Breast epithelium (tissue), 4 donors: ENCODE data around the gene ADCY1. TPM values are rescaled to one million over a fixed set of nuclear protein-coding genes. Genes with fewer than 3 reads are reported as not detected.

ENCODE experiments used
- DNase-seq, 2 donors: peaks; one replicate each; pipeline ENCODE4 v3.0.0-alpha.2; 2019; ENCODE audit warnings: low spot score in 2 of 2
- H3K27ac ChIP-seq, 2 donors: fragments of 200-600 bp; sonication (generic) in 1 of 2; one replicate each; pipeline ENCODE4 v1.5.1; 2016 to 2019; ENCODE audit warnings: mild to moderate bottlenecking in 1 of 2
- H3K27me3 ChIP-seq, 2 donors: fragments of 200-600 bp; sonication (generic) in 1 of 2; one replicate each; pipeline versions ENCODE4 v1.5.1 to v1.6.0; 2017 to 2019; ENCODE audit warnings: control low read depth in 1 of 2, mild to moderate bottlenecking in 1 of 2
- H3K36me3 ChIP-seq: fragments of 200-600 bp; one replicate; pipeline ENCODE4 v1.5.1; 2019
- H3K4me1 ChIP-seq, 2 donors: fragments of 200-600 bp; sonication (generic); one replicate each; pipeline ENCODE4 v1.5.1; 2016 to 2019; ENCODE audit warnings: control low read depth in 1 of 2
- H3K4me3 ChIP-seq, 3 donors: fragments of 200-600 bp; sonication (generic); 1 replicate in 2 of 3; 2 replicates in 1 of 3; pipeline ENCODE4 v1.5.1; 2016 to 2019; ENCODE audit warnings: mild to moderate bottlenecking in 3 of 3, moderate library complexity in 2 of 3
- H3K9me3 ChIP-seq, 2 donors: fragments of 200-600 bp; sonication (generic) in 1 of 2; one replicate each; pipeline ENCODE4 v1.5.1; 2016 to 2019; ENCODE audit warnings: control low read depth in 1 of 2
- POLR2A ChIP-seq: fragments of 450-650 bp; IDR thresholded peaks from one replicate; pipeline ENCODE4 v1.6.1; 2016; ENCODE audit warnings: antibody characterized with exemption, mild to moderate bottlenecking, moderate library complexity
- POLR2AphosphoS5 ChIP-seq, 3 donors: sonication (generic); formaldehyde crosslinking; IDR thresholded peaks; one replicate each; pipeline ENCODE4 v1.6.1; 2017; ENCODE audit warnings: antibody characterized with exemption in 3 of 3
- intact Hi-C: fragments of 100-400 bp; cut with DNase I; formaldehyde crosslinking; loops from one replicate; pipeline ENCODE4 v1.15.1; 2023; ENCODE audit warnings: low total_unique reads
- total RNA-seq, 3 donors: library from RNA; depleted of rRNA; stranded (reverse); fragments of >200 nt; gene quantifications; one replicate each; pipeline ENCODE4 v1.1.0, GENCODE V29; 2016
- TF ChIP-seq, protein P1 (sequence below), 3 donors: fragments of 450-650 bp; IDR thresholded peaks; one replicate each; pipeline ENCODE4 v1.5.1; 2016 to 2017; ENCODE audit warnings: antibody characterized with exemption in 3 of 3, mild to moderate bottlenecking in 3 of 3, moderate library complexity in 3 of 3

Gene ADCY1
- total RNA-seq, 3 donors from 2014 or later, result 1.6 to 14.4 (median 2.5) TPM

DNA sequence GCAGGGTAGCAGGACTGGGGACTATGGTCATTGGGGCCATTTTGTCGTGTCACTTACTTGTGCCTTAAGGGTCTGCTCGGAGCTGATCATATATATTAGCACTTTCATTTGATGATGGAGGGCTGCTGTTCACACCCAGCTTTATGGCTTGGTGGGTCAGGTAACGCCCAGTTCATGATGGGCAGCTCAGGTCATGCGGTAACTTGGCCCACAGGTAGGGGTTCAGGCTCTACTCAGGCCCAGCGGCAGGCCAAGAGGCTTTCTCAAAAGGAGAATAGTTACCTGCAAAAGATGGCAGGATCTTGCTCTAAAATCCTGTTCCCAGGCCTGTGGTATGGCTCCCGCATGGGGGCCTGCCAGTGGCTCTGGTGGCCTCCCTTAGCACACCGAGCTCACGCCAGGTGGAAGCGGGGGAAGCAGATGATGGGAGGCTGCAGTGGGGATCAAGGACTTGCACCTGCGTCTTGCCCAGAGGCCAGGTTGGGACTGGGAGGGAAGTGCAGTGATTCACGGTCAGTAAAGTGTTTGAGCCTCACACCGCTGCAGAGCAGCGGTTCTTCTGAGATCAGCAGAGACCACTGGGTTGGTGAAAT lies 109.5 kb downstream of the ADCY1 start:
- Histone ChIP-seq H3K27ac (no peak overlapping the region), H3K27me3 (no peaks in the 10 kb centered on the region), H3K4me1 (no peaks in the 10 kb centered on the region), H3K4me3 (no peak overlapping the region), H3K36me3 (no peaks in the 10 kb centered on the region), H3K9me3 (no peaks in the 10 kb centered on the region)
- TF ChIP-seq POLR2AphosphoS5 (IDR thresholded peaks at IDR 0.05) (no peak), POLR2A (no peak)
- TF ChIP-seq, protein P1, sequence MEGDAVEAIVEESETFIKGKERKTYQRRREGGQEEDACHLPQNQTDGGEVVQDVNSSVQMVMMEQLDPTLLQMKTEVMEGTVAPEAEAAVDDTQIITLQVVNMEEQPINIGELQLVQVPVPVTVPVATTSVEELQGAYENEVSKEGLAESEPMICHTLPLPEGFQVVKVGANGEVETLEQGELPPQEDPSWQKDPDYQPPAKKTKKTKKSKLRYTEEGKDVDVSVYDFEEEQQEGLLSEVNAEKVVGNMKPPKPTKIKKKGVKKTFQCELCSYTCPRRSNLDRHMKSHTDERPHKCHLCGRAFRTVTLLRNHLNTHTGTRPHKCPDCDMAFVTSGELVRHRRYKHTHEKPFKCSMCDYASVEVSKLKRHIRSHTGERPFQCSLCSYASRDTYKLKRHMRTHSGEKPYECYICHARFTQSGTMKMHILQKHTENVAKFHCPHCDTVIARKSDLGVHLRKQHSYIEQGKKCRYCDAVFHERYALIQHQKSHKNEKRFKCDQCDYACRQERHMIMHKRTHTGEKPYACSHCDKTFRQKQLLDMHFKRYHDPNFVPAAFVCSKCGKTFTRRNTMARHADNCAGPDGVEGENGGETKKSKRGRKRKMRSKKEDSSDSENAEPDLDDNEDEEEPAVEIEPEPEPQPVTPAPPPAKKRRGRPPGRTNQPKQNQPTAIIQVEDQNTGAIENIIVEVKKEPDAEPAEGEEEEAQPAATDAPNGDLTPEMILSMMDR (IDR thresholded peaks at IDR 0.05), result no peak
- DNase-seq, result peak in 1 of 2 donors; percentile 33
- intact Hi-C loops, result no loop called here

DNA sequence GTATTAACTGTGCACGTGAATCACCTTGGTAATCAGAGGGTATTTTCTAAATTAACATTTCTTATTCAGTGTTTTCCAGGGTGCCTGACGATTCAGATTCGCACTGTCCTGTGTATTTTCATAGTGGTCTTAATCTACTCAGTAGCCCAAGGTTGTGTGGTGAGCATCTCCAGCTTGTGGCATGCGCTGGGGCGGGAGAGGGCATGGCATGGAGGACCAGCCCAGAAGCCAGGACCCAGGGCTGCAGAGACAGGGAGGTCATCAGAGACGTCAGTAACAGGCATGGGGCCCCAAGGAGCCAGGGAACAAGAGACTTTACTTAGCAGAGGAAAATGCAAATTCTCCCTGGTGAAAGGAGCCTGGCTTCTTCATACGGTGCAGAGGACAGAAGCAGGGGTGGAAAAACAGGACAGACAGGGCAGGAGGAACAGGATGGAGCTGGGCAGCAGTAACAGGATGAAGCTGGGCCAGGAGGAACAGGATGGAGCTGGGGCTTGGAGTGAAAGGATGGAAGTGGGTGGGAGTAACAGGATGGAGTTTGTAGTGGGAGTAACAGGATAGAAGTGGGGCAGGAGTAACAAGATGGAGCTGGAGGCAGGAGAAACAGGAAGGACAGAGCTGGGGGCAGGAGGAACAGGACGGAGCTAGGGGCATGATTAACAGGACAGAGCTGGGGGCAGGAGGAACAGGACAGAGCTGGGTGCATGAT lies 110.9 kb downstream of the ADCY1 start:
- intact Hi-C loops, result no loop called here

DNA sequence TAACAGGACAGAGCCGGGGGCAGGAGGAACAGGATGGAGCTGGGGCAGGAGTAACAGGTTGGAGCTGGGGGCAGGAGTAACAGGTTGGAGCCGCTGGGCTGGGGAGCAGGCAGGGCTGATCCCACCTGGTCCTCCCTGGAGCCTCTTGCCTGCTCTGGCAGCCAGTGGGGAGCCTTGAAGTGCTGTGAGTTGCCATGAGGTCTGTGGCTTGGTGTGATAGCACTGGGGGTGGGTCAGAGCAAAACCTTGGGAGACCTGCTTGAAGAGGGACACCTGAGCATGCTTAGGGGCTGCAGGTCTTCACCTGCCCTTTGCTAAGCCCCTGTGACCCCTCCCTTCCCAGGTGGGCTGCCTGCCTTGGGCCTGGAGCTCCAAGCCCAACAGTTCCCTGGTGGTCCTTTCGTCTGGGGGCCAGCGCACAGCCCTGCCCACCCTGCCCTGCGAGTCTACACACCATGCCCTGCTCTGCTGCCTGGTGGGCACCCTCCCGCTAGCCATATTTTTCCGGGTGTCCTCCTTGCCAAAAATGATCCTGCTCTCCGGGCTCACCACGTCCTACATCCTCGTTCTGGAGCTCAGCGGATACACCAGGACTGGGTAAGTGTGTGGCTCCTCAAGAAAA lies 111.6 kb downstream of the ADCY1 start:
- no peak overlapping the region for H3K4me3 ChIP-seq
- H3K4me1 ChIP-seq, result no peaks in the 10 kb centered on the region
- no peak for DNase-seq
- no peaks in the 10 kb centered on the region for H3K9me3 ChIP-seq
- no peak overlapping the region for H3K27ac ChIP-seq
- H3K27me3 ChIP-seq, result no peaks in the 10 kb centered on the region
- TF ChIP-seq, protein P1 (IDR thresholded peaks at IDR 0.05), result no peak
- no peak for TF ChIP-seq POLR2A
- TF ChIP-seq POLR2AphosphoS5 (IDR thresholded peaks at IDR 0.05), result no peak
- intact Hi-C loops, result no loop called here
- no peaks in the 10 kb centered on the region for H3K36me3 ChIP-seq

More for the DNA sequence above, 110.9 kb downstream of the ADCY1 start:
- no peak overlapping the region for H3K4me3 ChIP-seq
- no peaks in the 10 kb centered on the region for H3K9me3 ChIP-seq
- peak in 1 of 2 donors; percentile 28 for DNase-seq
- no peak for TF ChIP-seq POLR2A
- TF ChIP-seq, protein P1 (IDR thresholded peaks at IDR 0.05), result no peak
- TF ChIP-seq POLR2AphosphoS5 (IDR thresholded peaks at IDR 0.05), result no peak
- no peak overlapping the region for H3K27ac ChIP-seq
- H3K27me3 ChIP-seq, result no peaks in the 10 kb centered on the region
- H3K36me3 ChIP-seq, result no peaks in the 10 kb centered on the region
- no peaks in the 10 kb centered on the region for H3K4me1 ChIP-seq

DNA sequence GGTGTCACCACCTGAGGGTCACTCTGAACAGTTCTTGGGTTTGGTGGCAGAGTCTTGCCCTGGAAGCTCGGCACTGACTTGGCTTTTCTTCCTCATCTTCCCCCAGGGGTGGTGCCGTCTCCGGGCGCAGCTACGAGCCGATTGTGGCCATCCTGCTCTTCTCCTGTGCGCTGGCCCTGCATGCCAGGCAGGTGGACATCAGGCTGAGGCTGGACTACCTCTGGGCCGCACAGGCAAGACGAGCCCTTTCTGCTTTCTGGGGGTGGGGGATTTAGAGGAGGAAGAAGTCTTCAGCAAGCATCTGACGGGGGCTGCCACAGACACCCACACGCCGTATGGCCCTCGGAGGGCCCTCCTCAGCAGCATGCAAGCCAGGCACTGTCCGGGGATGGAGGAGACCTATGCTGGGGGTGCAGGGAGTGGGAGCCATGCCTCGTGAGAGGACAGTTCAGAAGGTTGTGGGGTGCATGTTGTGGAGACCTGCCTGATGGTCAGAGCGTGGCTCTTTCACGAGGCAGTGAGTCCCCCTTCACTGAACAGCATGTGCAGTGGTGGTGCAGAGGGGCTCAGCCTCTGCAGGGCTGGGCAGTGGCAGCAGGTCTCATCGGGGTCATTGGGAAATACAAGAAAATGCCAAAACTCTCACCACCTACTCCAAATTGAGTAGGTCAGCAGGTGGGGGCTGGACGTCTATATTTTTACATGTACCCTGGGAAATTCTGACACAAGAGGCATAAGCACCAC lies 112.4 kb downstream of the ADCY1 start:
- no peak for TF ChIP-seq POLR2AphosphoS5 (IDR thresholded peaks at IDR 0.05)
- TF ChIP-seq POLR2A, result no peak
- TF ChIP-seq, protein P1 (IDR thresholded peaks at IDR 0.05), result no peak
- no peak overlapping the region for H3K4me3 ChIP-seq
- H3K4me1 ChIP-seq, result no peaks in the 10 kb centered on the region
- DNase-seq, result no peak
- intact Hi-C loops, result no loop called here
- no peaks in the 10 kb centered on the region for H3K36me3 ChIP-seq
- no peaks in the 10 kb centered on the region for H3K9me3 ChIP-seq
- no peaks in the 10 kb centered on the region for H3K27me3 ChIP-seq
- no peak overlapping the region for H3K27ac ChIP-seq
